ENCODE data around the gene BECN2.

DNA sequence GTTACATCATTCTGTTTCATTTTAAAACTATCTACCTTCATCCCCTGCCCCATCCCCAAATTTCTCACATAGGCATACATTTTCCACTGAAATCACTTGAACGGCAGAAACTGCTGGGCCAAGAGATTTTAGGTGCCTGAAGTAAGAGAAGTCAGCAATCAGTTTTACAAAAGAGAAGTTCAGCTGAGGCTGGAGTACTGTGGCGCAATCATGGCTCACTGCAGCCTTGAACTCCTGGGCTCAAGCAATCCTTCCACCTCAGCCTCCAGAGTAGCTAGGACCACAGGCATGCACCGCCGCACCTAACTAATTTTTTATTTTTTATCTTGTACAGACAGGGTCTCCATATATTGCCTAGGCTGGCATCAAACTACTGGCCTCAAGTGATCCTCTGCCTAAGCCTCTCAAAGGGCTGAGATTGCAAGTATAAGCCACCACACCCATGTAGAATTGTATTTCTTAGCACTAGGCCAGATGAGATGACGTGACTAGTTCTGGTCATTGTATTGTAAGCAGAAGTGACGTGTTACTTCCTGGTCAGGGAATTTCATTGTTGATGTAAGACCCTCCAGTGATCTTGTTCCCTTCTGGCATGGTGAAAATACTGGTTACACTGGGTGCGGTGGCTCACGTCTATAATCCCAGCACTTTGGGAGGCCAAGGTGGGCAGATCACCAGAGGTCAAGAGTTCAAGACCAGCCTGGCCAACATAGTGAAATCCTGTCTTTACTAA, 7.1 kb downstream of the BECN2 start:
- TF ChIP-seq, protein P1, sequence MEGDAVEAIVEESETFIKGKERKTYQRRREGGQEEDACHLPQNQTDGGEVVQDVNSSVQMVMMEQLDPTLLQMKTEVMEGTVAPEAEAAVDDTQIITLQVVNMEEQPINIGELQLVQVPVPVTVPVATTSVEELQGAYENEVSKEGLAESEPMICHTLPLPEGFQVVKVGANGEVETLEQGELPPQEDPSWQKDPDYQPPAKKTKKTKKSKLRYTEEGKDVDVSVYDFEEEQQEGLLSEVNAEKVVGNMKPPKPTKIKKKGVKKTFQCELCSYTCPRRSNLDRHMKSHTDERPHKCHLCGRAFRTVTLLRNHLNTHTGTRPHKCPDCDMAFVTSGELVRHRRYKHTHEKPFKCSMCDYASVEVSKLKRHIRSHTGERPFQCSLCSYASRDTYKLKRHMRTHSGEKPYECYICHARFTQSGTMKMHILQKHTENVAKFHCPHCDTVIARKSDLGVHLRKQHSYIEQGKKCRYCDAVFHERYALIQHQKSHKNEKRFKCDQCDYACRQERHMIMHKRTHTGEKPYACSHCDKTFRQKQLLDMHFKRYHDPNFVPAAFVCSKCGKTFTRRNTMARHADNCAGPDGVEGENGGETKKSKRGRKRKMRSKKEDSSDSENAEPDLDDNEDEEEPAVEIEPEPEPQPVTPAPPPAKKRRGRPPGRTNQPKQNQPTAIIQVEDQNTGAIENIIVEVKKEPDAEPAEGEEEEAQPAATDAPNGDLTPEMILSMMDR (IDR thresholded peaks at IDR 0.05 in 4 of 5, conservative IDR thresholded peaks at IDR 0.05 in 1 of 5): no peak
- no peak for TF ChIP-seq POLR2A (IDR thresholded peaks at IDR 0.05)

Measured in gastrocnemius medialis (tissue), 4 donors.